HT1080 (cell line): ENCODE measurements around the gene ZNF276. TPM values are rescaled to one million over a fixed set of nuclear protein-coding genes. Genes with fewer than 3 reads are reported as not detected.
"Not testable (repeated sequence)": the region's sequence is repeated elsewhere in the genome, so short reads cannot be mapped to it uniquely, and the experiment has no call there.

Source experiments
- DNase-seq: peaks from one replicate; pipeline ENCODE4 v3.0.0-alpha.2; 2015; ENCODE audit warnings: low read depth
- total RNA-seq: library from RNA; depleted of rRNA; stranded (reverse); fragments of >200 nt; shearing (Covaris generic); gene quantifications from 2 replicates; pipeline ENCODE4 v1.2.3, GENCODE V29; 2014; rRNA removed

ZNF276 gene
- total RNA-seq, 1 experiment from 2014 or later: 14.8 TPM

DNA sequence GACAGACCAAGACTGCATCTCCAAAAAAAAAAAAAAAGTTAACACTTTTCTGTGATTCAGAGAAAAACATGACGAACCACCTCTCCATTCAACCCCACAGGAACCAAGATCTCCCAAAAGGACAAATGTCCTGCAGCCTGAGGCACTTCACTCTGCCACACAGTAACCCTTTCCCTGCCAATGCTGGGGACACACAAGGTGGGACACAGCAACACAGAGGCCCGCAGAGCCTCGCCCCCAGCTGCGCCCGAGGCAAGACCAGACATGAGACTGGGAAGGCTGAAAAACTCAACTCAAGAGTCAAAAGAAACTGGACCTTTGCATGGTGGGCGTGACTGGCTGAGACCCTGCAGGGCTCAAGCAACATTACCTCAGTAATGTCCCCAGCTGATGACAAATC, 61.2 kb downstream of the ZNF276 start:
- no peak for DNase-seq

DNA sequence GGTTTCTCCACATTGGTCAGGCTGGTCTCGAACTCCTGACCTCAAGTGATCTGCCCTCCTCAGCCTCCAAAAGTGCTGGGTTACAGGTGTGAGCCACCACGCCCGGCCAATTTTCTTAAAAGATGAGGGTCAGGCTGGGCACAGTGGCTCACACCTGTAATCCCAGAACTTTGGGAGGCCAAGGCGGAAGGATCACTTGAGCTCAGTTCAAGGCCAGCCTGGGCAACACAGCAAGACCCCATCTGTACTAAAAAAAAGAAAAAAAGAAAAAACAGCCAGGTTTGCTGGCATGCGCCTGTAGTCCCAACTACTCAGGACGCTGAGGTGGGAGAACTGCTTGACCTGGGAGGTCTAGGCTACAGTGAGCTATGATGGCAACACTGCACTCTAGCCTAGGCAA, 62.6 kb downstream of the ZNF276 start:
- DNase-seq: not testable (repeated sequence)

DNA sequence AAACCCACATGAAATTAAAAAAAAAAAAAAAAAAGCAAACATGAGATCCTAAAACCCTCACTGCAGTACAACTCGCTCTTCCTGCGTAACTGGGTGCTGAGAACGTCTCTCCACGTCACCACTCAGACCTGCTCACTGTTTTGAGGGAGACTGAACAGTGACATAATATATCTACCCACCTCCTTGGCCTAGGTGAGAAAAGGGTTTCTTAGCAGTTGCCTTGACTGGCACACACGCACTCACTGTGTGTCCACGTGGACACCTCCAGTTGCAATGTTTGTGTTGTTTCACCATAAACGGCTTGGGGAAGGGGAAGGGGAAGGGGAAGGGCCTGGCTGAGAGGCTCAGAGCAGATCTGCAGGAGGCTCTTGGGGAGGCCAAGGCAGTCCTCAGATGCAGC, 63.1 kb downstream of the ZNF276 start:
- DNase-seq: no peak

DNA sequence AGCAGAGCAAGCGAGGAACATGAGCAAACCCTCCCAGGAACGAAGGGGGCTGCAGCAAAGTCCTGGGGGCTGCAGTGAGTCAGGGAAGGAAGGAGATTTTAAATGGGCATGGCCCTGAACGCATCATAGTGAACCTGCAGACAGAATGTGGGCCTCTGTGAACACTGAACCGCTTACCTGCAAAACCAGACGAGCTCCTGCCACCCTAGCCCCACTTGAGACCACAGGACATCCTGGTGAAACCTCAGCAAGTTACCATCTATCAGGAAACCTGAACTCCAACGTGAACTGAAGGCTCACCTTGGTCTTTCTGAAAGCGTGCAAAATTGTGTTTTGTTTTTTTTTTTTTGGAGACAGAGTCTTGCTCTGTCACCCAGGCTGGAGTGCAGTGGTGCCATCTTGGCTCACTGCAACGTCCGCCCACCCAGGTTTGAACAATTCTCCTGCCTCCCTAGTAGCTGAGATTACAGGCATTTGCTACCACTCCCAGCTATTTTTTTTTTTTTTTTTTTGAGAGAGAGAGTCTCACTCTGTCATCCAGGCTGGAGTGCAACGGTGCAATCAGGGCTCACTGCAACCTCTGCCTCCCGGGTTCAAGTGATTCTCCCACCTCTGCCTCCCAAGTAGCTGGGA, 64.3 kb downstream of the ZNF276 start:
- no peak for DNase-seq

DNA sequence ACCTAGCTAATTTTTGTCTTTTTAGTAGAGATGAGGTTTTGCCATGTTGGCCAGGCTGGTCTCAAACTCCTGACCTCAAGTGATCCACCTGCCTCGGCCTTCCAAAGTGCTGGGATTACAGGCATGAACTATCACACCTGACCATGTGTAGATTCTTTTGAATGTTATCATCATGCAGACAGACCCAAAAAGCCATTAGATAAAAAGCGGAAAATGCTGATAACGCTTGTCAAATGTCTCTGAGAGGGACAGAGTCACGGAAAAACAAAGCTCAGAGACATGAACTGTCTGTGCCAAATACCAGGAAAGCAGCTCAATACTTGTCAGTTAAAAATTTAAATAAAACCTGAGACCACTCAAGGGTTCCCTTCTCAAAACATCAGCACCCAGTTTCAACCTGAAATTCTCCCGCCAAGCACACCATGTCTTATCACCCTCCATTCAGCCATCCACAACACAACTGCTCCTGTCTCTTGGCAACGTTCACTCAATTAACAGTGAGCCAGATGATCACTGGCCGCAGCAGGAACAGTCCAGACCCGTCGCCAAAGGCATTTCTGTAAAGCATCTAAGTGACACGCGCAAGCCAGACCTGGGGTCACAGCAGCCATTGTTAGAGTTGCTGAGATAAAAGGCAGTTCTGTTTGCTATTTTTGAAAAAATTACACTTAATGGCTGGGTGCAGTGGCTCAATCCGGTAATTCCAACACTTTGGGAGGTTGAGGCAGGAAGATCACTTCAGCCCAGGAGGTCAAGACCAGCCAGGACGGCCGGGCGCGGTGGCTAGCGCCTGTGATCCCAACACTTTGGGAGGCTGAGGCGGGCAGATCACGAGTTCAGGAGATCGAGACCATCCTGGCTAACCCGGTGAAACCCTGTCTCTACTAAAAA, 65.4 kb downstream of the ZNF276 start:
- DNase-seq: no peak

DNA sequence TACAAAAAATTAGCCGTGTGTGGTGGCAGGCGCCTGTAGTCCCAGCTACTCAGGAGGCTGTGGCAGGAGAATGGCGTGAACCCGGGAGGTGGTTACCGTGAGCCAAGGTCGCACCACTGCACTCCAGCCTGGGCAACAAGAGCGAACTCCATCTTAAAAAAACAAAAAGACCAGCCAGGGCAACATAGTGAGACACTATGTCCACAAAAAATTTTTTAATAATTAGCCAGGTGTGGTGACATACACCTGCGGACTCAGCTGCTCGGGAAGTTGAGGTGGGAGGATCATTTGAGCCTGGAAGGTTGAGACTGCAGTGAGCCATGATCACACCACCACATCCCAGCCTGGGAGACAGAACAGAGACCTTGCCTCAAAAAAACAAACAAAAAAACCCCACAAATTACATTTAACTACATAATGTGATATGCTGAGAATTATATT, 66.0 kb downstream of the ZNF276 start:
- DNase-seq: no peak

Other genes starting within 250 kb of the ZNF276 start
- gene ANKRD11, start 231.0 kb upstream of the ZNF276 start, total RNA-seq: 62.6 and 79.1 TPM in 2 replicates
- gene SPG7, start 213.1 kb upstream of the ZNF276 start, total RNA-seq: 98.5 and 101 TPM in 2 replicates
- gene RPL13, start 160.9 kb upstream of the ZNF276 start, total RNA-seq: 4,778 and 6,062 TPM in 2 replicates
- 0.87 TPM in 1 of 2 replicates, not detected in the other for gene CPNE7, start 145.8 kb upstream of the ZNF276 start, total RNA-seq
- gene DPEP1, start 107.9 kb upstream of the ZNF276 start, total RNA-seq: not detected in 2 replicates
- gene CHMP1A, start 63.8 kb upstream of the ZNF276 start, total RNA-seq: 107 and 120 TPM in 2 replicates
- 5.4 and 5.6 TPM in 2 replicates for gene SPATA33, start 63.7 kb upstream of the ZNF276 start, total RNA-seq
- gene CDK10, start 34.8 kb upstream of the ZNF276 start, total RNA-seq: 39.2 and 44.5 TPM in 2 replicates
- 14.4 and 15.1 TPM in 2 replicates for gene SPATA2L, start 19.8 kb upstream of the ZNF276 start, total RNA-seq
- gene VPS9D1, start 639 bp upstream of the ZNF276 start, total RNA-seq: 13.4 and 16.0 TPM in 2 replicates
- gene FANCA, start 95.1 kb downstream of the ZNF276 start, total RNA-seq: 45.4 and 60.1 TPM in 2 replicates
- gene SPIRE2, start 106.9 kb downstream of the ZNF276 start, total RNA-seq: 1.0 and 2.1 TPM in 2 replicates
- 106 and 117 TPM in 2 replicates for gene TCF25, start 152.1 kb downstream of the ZNF276 start, total RNA-seq
- 2.5 and 3.5 TPM in 2 replicates for gene MC1R, start 197.3 kb downstream of the ZNF276 start, total RNA-seq
- 426 and 456 TPM in 2 replicates for gene TUBB3, start 201.8 kb downstream of the ZNF276 start, total RNA-seq
- 76.6 and 88.1 TPM in 2 replicates for gene DEF8, start 227.2 kb downstream of the ZNF276 start, total RNA-seq